Nucleus accumbens (tissue), 56 donors: ENCODE measurements around the gene PTMS.
"Not testable (repeated sequence)": the region's sequence is repeated elsewhere in the genome, so short reads cannot be mapped to it uniquely, and the experiment has no call there.

Experiments
- DNase-seq, 56 donors: peaks; one replicate each; lab custom pipeline; 2025; lab: John Stamatoyannopoulos, UW

Gene PTMS, protein sequence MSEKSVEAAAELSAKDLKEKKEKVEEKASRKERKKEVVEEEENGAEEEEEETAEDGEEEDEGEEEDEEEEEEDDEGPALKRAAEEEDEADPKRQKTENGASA

DNA sequence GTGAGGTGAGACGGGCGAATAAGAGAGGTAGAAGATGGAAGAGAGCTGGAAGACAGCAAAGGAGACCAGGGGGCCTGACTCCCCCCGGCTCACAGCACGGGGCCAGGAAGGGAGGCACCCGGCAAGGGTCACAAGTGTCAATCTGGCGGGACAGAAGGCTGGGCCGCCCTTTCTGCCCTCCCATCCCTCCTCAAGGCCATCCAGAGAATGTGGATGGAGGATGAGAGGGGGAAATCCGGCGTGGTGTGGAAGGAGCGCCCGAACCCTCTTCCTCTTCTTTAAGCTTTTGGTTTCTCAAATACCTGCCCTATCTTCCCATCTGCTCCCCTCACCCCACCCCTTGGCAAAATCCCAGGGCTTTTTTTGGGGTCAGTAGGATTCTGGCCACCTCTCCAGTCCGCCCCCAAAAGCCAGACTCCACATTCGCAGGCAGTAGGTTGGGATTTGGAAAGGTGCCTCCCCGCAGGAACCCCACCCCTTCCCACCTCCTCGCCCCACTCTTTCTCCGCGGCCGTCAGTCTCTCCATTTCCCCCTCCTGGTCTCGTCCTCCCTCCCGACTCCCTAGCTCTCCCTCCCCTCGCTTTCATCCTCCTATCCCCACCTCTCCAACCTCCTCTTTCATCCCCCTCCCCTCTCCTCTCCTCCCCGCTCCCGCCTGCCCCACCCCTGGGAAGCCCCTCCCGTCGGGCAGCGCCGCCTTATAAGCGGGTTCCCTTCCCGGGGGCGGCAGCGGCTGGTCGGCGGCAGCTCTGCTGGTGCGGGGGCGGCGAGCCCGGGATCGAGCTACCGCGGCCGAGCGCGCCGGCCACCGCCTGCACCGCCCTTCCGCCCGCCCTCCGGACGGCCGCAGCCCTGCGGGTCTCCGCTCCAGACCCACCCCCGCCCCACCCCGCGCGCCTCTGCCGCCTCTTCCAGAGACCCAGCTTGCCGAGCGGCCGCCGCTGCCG is at the start of gene PTMS:
TSS of gene PTMS (plus strand) at position 730 of the 948 bp plus-strand sequence. CDS start 343 bp downstream, outside the sequence.
- peak in 48 of 56 donors; percentile 9 to 88 (median 57) for DNase-seq

DNA sequence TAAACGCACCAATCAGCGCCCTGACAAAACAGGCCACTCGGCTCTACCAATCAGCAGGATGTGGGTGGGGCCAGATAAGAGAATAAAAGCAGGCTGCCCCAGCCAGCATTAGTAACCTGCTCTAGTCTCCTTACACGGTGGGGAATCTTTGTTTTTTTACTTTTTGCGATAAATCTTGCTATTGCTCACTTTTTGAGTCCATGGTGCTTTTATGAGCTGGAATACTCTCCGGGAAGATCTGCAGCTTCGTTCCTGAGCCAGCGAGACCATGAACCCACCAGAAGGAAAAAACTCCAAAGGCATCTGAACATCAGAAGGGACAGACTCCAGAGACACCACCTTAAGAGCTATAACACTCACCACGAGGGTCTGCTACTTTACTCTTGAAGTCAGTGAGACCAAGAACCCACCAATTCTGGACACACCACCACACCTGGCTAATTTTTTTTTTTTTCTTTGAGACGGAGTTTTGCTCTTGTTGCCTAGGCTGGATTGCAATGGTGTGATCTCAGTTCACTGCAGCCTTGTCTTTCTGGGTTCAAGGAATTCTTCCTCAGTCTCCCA is 49.2 kb upstream of the PTMS start:
- no peak for DNase-seq

DNA sequence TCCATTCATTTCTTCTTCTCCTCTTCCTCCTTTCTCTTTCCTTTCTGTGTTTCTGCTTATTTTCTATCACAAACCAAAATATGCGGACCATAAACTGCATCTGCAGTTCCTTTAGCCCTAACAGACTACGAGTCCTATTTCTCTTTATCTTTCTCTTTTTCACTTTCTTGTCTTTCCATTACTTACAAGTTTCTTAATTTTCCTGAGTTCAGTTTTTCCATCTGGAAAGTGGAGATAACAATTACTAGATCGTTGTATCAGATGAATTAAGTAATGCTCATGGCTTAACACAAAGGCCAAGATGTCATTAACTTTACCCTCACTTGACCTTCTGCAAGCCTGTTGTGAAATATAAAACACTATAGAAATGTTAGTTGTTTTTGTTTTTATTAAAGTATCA is 43.3 kb upstream of the PTMS start:
- DNase-seq = no peak

DNA sequence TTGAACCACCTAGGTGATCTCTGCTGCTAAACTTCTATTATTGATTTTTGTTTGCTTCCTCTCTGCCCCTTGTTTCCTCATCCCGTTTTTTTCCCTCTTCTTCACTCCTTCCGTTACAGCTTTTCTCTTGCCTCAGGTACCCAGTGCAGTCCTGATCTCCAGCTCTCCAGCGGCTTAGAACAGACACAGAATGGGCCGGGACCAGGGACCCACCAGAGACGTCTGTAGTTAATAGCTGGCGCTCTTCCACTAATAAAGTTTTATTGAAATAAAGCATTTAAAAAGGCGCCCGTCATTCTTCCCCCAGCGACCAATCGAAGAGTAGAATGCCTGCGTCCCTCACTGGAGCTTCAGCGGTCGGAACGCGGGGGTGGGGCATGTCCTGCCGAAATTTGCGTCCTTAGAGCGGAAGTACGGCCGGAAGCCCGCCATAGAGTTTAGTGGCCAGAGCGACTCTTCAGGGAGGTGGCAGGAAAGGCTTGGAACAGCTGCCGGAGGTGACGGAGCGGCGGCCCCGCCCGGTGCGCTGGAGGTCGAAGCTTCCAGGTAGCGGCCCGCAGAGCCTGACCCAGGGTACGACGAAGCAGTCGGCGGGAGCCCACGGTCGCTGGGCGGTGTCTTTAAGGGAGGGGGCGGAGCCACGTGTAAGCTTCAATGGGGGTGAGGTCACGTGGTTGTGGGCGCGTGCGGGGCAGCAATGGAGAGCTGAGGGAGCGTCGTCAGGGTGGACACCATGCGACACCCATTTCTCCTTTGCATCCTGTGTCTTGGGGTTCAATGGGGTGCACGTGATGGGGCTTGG is 42.4 kb upstream of the PTMS start, which contains the start of gene COPS7A:
TSS of gene COPS7A (plus strand) at position 440 of the 802 bp plus-strand sequence. CDS start 611 bp downstream, outside the sequence.
- peak; percentile 75 to 99 (median 96) for DNase-seq

DNA sequence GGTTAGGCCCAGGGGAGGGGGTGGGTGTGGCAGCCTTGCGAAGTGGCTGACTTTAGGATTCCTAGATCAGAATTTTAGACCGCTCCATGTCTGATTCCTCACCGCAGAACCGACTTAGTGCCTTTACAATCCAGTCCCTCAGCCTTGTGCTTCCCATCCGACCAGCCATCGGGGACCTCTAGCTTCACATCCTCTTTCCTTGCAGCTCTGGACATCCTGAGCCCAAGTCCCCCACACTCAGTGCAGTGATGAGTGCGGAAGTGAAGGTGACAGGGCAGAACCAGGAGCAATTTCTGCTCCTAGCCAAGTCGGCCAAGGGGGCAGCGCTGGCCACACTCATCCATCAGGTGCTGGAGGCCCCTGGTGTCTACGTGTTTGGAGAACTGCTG is 41.8 kb upstream of the PTMS start:
- peak in 7 of 56 donors; percentile 22 to 60 (median 36) for DNase-seq

DNA sequence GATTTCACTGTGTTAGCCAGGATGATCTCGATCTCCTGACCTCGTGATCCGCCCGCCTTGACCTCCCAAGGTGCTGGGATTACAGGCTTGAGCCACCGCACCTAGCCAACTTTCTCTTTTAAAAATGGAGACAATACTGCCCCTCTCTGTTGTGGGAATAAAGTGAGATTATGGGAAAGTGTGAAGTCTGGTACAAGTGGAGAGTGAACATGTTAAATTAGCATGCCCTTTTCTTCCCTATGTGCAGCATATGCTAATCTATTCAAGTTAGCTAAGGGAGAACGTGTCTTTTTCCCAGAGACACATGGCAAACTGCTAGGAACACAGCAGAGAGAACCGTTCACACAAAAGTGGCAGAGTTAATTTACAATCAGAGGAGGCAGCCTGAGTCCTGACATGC is 40.8 kb upstream of the PTMS start:
- DNase-seq = no peak

DNA sequence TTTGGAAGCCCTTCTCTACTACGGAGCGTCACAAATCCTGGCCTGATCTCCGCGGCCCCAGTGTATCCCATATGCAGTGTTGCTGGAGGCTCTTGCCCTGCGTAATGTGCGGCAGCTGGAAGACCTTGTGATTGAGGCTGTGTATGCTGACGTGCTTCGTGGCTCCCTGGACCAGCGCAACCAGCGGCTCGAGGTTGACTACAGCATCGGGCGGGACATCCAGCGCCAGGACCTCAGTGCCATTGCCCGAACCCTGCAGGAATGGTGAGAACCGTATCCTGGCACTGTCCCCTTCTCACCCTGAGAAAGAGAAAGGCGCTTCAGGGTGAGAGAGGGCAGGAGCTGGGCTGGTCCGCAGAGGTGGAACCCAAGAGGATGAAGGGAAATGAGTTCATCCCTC is 37.0 kb upstream of the PTMS start:
- DNase-seq = no peak

DNA sequence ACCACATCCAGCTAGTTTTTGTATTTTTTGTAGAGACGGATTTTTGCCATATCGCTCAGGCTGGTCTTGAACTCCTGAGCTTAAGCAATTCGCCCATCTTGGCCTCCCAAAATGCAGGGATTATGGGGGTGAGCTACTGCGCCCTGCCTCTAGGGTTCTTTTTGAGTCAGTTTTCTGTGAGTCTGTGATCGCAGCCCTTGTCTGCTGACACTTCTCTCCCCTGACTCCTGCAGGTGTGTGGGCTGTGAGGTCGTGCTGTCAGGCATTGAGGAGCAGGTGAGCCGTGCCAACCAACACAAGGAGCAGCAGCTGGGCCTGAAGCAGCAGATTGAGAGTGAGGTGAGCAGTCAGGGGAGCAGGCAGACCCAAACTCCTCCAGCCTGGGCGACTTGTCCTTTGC is 36.0 kb upstream of the PTMS start:
- peak in 4 of 56 donors; percentile 8 to 25 (median 16) for DNase-seq

DNA sequence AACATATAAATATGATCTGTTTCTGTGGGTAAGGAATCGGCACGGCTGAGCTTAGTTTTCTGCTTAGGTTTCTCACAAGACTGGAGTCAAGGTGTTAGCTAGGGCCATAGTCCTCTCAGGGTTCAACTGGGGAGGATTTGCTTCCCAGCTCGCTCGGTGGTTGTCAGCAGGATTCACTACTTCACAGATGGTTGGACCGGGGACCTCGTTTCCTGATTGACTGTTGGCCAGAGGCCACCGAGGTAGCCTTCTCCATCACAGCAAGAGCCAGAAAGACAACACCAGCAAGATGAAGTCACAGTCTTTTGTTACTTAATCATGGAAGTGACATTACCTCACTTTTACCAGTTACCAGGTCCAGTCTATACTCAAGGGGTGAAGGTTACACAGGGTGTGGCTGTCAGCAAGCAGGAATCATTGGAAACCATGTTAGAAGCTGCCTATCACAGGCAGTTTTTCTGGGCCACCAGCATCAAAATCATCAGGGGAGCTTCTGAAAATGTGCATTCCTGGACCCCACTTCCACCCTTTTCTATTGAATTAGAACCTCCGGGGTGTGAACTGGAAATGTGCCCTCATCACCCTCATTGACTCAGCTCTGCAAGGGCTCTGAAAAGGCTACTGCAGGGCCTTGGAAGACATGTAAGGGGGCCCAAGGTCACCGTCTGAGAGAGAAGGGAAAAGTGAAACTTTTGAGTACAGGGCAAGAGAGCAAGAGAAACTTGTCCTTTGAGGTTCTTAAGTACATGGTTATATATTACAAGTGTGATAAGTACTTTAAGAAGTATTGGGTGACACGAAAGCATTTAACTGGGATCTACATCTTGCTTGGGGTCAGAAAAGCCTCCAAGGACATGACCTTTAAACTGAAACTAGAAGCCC is 31.4 kb upstream of the PTMS start:
- DNase-seq = no peak

DNA sequence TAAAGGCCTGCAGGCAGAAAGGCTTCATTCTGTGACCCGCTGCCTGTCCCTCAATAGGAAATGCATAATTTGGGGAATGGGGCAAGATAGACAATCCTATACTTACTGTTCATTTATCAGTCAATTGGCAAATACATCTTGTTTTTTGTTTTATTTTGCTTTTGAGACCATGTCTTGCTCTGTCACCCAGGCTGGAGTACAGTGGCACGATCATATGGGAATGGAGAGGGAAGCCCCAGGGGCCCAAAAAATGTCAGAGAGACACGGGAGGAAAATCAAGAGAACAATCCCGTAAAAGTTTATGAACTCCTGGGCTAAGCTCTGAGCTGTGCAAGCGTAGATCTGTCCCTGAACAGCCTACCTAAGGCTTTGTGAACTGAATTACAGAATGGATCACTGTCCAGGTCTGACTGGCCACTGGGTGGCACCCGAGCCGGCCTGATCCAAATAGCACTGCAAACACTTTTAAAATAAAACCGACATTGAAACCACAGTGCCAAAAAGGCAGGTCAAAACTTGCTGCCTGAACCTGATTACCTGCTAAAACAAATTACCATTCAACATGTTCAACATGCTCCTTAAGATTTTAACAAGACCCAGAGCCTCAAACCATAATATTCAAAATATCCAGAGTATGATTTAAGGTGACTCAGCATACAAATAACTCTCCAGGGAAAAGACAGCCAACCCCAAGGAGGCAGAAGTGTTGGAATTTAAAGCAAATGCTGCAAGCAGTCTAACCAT is 30.5 kb upstream of the PTMS start:
- DNase-seq = peak in 34 of 56 donors; percentile 2 to 73 (median 16)

DNA sequence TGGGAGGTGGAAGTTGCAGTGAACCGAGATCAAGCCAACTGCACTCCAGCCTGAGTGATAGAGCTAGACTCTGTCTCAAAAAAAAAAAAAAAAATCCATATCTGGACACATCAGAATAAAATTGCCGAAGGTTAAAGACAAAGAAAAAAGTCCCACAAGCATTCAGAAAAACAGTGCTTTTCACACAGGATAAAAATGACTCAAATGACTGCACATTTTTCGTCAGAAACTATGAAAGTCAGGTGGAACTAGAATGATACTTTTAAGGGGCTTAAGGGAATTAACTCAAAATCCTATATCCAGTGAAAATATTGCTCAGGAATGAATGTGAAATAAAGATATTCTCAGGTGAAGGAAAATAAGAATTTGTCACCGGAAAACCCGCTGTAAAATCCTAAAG is 29.4 kb upstream of the PTMS start:
- no peak for DNase-seq

DNA sequence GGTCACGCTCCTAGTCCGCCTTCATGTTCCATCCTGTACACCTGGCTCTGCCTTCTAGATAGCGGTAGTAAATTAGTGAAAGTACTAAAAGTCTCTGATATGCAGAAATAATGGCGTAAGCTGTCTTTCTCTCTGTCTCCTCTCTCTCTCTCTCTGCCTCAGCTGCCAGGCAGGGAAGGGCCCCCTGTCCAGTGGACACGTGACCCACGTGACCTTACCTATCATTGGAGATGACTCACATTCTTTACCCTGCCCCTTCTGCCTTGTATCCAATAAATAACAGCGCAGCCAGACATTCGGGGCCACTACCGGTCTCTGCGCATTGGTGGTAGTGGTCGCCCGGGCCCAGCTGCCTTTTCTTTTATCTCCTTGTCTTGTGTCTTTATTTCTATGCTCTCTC is 24.1 kb upstream of the PTMS start:
- not testable (repeated sequence) for DNase-seq

DNA sequence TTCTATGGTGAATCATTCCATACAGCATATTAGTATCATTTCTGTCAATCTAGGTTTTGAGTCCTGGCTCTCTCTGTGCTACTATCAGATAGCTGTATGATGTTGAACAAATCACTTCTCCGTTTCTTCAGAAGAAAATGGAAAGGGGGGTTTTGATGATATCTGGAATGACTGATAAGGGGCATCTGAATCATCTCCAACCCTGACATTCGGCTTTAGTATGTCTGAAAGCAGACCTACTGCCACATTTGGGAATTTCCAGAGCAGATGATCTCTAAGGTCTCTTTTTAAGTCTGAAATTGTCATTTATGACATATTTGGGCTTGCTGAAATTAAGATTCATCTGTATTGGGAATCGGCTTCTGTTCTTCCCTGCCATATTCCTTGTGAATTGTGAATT is 23.3 kb upstream of the PTMS start:
- no peak for DNase-seq

DNA sequence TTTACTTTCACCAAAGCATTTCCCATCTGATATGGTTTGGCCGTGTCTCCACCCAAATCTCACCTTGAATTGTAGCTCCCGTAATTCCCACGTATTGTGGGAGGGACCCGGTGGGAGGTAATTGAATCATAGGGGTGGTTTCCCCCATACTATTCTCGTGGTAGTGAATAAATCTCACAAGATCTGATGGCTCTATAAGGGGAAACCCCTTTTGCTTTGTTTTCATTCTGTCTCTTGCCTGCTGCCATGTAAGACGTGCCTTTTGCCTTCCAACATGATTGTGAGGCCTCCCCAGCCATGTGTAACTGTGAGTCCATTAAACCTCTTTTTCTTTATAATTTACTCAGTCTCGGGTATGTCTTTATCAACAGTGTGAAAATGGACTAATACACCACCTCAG is 22.9 kb upstream of the PTMS start:
- DNase-seq = not testable (repeated sequence)

DNA sequence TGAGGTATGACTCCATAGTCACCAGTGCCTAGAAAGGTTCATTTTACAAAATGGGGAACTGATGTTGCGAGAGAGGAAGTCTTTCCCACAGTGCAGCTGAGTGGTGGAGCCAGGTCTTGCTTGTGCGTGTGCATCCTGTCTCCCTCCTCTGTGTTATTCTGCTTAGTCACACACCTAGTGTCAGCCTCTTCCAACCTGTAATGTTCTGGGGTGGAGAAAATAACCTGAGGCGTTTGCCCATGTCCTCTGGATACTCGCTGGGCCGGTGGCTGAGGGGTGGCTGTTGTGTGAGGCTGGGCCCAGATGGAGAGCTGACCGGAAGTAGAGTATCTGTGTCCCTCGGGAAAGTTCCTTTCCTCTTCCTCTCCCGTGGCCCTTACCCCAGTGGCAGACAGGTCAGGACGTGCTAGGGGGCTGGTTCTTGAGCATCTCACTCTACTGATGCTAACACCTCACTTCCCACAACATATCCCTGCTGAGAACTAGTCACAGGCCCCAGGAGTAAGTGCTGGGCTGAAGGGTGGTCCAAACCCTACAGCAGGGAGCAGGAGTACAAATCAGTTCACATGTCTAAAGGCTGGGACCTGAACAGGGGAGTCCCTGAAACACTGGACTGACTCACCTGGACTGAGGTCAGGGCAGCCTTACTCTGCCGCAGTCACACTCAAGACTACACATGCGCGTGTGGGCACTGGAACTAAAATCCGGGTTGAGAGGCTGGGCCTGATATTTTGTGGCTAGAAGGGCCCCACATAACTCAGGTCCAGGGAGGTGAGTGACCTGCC is 20.2 kb upstream of the PTMS start:
- peak in 6 of 56 donors; percentile 5 to 20 (median 14) for DNase-seq

DNA sequence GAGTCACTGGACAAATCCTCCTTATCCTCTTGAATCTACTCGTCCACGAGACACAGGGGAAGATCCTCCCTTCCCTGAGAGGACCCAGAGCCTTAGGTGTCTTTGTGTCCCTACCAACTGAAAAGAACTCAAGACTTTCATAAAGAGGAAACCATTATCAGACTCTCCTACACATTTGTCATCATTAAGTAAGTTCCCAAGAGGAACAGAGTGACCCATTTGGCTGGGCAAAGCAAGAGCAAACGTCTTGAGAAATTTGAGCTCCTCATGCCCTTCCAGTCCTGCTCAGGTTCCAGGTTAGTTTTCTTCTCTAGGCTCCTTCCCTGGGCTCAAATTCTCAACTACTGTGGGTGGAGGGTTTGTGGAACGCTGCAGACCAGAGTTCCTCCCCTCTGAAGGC is 18.9 kb upstream of the PTMS start:
- no peak for DNase-seq

DNA sequence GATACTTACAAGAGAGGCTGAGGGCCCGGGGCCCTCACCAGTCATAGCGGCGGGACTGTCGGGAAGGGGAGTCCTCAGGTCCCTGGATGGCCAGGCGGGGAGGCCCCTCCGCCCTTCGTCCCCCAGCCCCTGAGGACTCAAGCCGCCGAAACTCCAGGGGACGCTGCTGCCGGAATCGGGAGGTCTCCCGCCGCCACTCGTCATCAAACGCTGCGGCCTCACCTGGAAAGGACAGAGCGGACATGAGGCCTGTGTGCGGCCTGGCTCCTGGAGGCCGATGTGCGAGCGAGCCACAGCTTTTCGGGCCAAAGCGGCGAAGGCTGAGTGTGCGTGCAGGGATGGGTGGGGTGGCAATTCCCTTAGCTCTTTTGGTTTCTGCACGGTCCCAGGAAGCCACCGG is 17.4 kb upstream of the PTMS start:
- DNase-seq = no peak

DNA sequence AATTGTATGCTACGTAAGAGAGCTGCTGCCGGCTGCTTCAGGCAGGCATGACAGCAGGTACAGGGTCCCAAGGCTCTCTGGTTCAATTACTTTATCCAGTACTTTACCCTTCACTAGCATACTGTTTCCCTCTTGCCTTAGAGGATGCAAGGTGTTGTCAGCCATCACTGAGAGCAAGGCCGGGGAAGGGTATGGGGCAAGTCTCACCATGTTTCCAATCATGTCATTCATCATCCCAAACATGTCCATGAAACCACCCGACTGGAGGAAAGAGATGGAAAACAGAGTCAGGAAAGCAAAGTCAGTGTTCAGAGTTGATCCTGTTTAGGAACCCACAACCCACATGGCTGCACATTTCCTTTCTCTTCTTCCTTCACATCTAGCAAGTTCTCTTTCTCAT is 15.7 kb upstream of the PTMS start:
- DNase-seq = no peak
